K562 (cell line): ENCODE measurements around the gene MTG2. TPM values are rescaled to one million over a fixed set of nuclear protein-coding genes. Genes with fewer than 3 reads are reported as not detected.

ENCODE experiments used
- ATAC-seq: fragments of 200-7000 bp; cut with Tn5 transposase; 3 replicates; pipeline ENCODE4 v1.9.1; 2020; ENCODE audit warnings: moderate library complexity
- BruUV-seq: library from RNA; stranded (reverse); fragments of 400-500 nt; replicated peaks from 2 replicates; lab custom pipeline; 2021; lab: Mats Ljungman, UMichigan
- CTCF ChIA-PET: fragments of 300-600 bp; formaldehyde crosslinking; extraction: SDS; loops from one replicate; lab custom pipeline; 2021; ENCODE audit warnings: low intra/inter-chr PET ratio; lab: Yijun Ruan, JAX
- POLR2A ChIA-PET: fragments of 300-600, 350-650 bp; sonication (Branson Sonifier 250); formaldehyde crosslinking; extraction: SDS; loops from one replicate; lab custom pipeline; 2021; ENCODE audit warnings: antibody characterized with exemption, inconsistent platforms; lab: Yijun Ruan, JAX
- DNase-seq, 4 experiments: peaks; one replicate each; pipeline versions ENCODE4 v3.0.0 to v3.0.0-alpha.2; 2011 to 2018; ENCODE audit warnings: low spot score in 3 of 4, mixed read lengths in 3 of 4; ENCODE audit errors: extremely low read depth in 1 of 4
- FAIRE-seq: peaks from 2 replicates; lab custom pipeline; 2011; peaks lifted over from hg19 to GRCh38; lab: Jason Lieb, UNC
- H2AFZ ChIP-seq: 2 replicates; pipeline ENCODE4 v1.6.0; 2011; ENCODE audit warnings: low read depth, low read length, control low read depth, inconsistent platforms
- H3K27ac ChIP-seq: fragments of 200-600 bp; 3 replicates; pipeline ENCODE4 v1.8.0; 2011; ENCODE audit warnings: low read depth, mild to moderate bottlenecking, control low read depth, inconsistent platforms, low read length, moderate library complexity, mixed read lengths; ENCODE audit errors: extremely low read depth
- H3K27me3 ChIP-seq, 2 experiments: fragments of 300-600 bp in 1 of 2; 2 replicates in 1 of 2; 3 replicates in 1 of 2; pipeline versions ENCODE4 v1.6.0 to v1.8.0; 2011; ENCODE audit warnings: inconsistent platforms in 2 of 2, low read length in 2 of 2, mild to moderate bottlenecking in 1 of 2, mixed read lengths in 1 of 2, moderate library complexity in 1 of 2; ENCODE audit not compliant: control insufficient read depth in 2 of 2, insufficient read depth in 2 of 2
- H3K36me3 ChIP-seq: fragments of 300-600 bp; 3 replicates; pipeline ENCODE4 v1.8.0; 2011; ENCODE audit warnings: mild to moderate bottlenecking, low read length, inconsistent platforms; ENCODE audit not compliant: control insufficient read depth, insufficient read depth
- H3K4me1 ChIP-seq, 2 experiments: fragments of 200-600 bp in 1 of 2; replicated peaks in 1 of 2; 2 replicates in 1 of 2; 3 replicates in 1 of 2; pipeline versions ENCODE4 v1.5.1 to v1.8.0; 2011; ENCODE audit warnings: inconsistent platforms in 2 of 2, low read length in 2 of 2, mild to moderate bottlenecking in 1 of 2, mixed read lengths in 1 of 2, moderate library complexity in 1 of 2; ENCODE audit not compliant: control insufficient read depth in 2 of 2, insufficient read depth in 2 of 2
- H3K4me2 ChIP-seq: 2 replicates; pipeline ENCODE4 v1.6.1; 2011; ENCODE audit warnings: low read length, control low read depth, inconsistent platforms, mixed read lengths; ENCODE audit not compliant: insufficient read depth
- H3K4me3 ChIP-seq: fragments of 200-600 bp; sonication (generic), shearing (Covaris generic); 2 replicates; pipeline ENCODE4 v1.5.1; 2016; ENCODE audit warnings: control low read depth, inconsistent platforms
- H3K79me2 ChIP-seq: fragments of 200-600 bp; 3 replicates; pipeline ENCODE4 v1.8.0; 2011; ENCODE audit warnings: low read length, inconsistent platforms; ENCODE audit not compliant: control insufficient read depth, insufficient read depth
- H3K9ac ChIP-seq, 2 experiments: 2 replicates each; pipeline versions ENCODE4 v1.6.0 to v1.6.1; 2011; ENCODE audit warnings: low read depth in 2 of 2, low read length in 2 of 2, control low read depth in 1 of 2, inconsistent platforms in 1 of 2, mild to moderate bottlenecking in 1 of 2, mixed read lengths in 1 of 2; ENCODE audit not compliant: insufficient read depth in 1 of 2
- H3K9me1 ChIP-seq: one replicate; pipeline ENCODE4 v1.6.0; 2011; ENCODE audit warnings: inconsistent platforms, mild to moderate bottlenecking, low read length, moderate library complexity; ENCODE audit not compliant: control insufficient read depth, insufficient read depth
- H3K9me3 ChIP-seq: replicated peaks from 2 replicates; pipeline ENCODE4 v1.5.1; 2011; ENCODE audit warnings: low read depth, low read length, inconsistent platforms; ENCODE audit not compliant: control insufficient read depth, insufficient read depth
- H4K20me1 ChIP-seq: replicated peaks from 2 replicates; pipeline ENCODE4 v1.6.1; 2011; ENCODE audit warnings: low read length, inconsistent platforms, mixed read lengths; ENCODE audit not compliant: control insufficient read depth, insufficient read depth
- CBFA2T3 ChIP-seq: fragments of 450-650 bp; IDR thresholded peaks from 2 replicates; pipeline ENCODE4 v1.6.1; 2017
- MEF2A ChIP-seq: IDR thresholded peaks from 2 replicates; pipeline ENCODE4 v1.6.1; 2011; ENCODE audit warnings: low read depth, mild to moderate bottlenecking, low read length, moderate library complexity; ENCODE audit not compliant: control insufficient read depth
- NR2F6 ChIP-seq: fragments of 450-650 bp; formaldehyde crosslinking; IDR thresholded peaks from 2 replicates; pipeline ENCODE4 v1.4.0; 2020; ENCODE audit warnings: mild to moderate bottlenecking
- STAT5B ChIP-seq: fragments of 250-450 bp; sonication (Bioruptor Pico); IDR thresholded peaks from 2 replicates; pipeline ENCODE4 v1.8.0; 2021; ENCODE audit warnings: mild to moderate bottlenecking, inconsistent platforms
- ZKSCAN1 ChIP-seq: fragments of 150-350 bp; IDR thresholded peaks from 2 replicates; pipeline ENCODE4 v1.6.1; 2016; ENCODE audit warnings: low read depth, low read length
- ZNF77 ChIP-seq: fragments of 250-450 bp; sonication (Bioruptor Pico); IDR thresholded peaks from 2 replicates; pipeline ENCODE4 v1.5.0; 2020
- WGBS: fragments of 100-300 bp; shearing (Covaris generic); methylation state at CpG from one replicate; pipeline ENCODE4 v1.1.6; 2016; ENCODE audit warnings: low coverage, mixed read lengths; ENCODE audit not compliant: insufficient coverage; ENCODE audit errors: missing lambda C conversion rate; 5-methylcytosine and 5-hydroxymethylcytosine counted together
- in situ Hi-C: fragments of 300-500 bp; cut with MboI; formaldehyde crosslinking; loops from 4 replicates; pipeline ENCODE4 v1.15.0; 2018; ENCODE audit warnings: inconsistent platforms, mixed read lengths
- intact Hi-C: fragments of 100-400 bp; cut with micrococcal nuclease; formaldehyde crosslinking; loops from 2 replicates; pipeline ENCODE4 v1.14.2; 2022
- polyA plus RNA-seq, 8 experiments: library from polyadenylated mRNA; depleted of rRNA in 4 of 8; stranded (reverse) in 5 of 8; unstranded in 3 of 8; fragments of >200 nt; fragmentation: Nextera tagmentation in 2 of 8; fragmentation: Illumina TruSeq in 1 of 8; extraction: Ambion mirVana in 2 of 8; extraction: Trizol in 1 of 8; gene quantifications; 2 replicates each; pipeline versions ENCODE4 v1.2.1 to v1.2.3, GENCODE V29; 2011 to 2014; ENCODE audit warnings: inconsistent platforms in 1 of 8, missing spikeins in 1 of 8
- total RNA-seq, 7 experiments: library from RNA; depleted of rRNA in 6 of 7; stranded (reverse); fragments of >200 nt in 6 of 7; fragmentation: Illumina TruSeq in 2 of 7; extraction: Trizol in 2 of 7; gene quantifications; 2 replicates each; pipeline versions ENCODE4 v1.2.1 to v1.2.3, GENCODE V29; 2011 to 2021; ENCODE audit warnings: low replicate concordance in 1 of 7
- TF ChIP-seq, protein P1 (sequence below): sonication (generic); formaldehyde crosslinking; IDR thresholded peaks from 2 replicates; pipeline ENCODE4 v1.5.0; 2020; ENCODE audit warnings: missing genetic modification reagents

MTG2 gene
- total and polyA plus RNA-seq, 9 of the 15 experiments (the other 6 are each of a cell fraction or from before 2014, with no cell fraction given): 8.7 to 67.5 (median 44.5) TPM

DNA sequence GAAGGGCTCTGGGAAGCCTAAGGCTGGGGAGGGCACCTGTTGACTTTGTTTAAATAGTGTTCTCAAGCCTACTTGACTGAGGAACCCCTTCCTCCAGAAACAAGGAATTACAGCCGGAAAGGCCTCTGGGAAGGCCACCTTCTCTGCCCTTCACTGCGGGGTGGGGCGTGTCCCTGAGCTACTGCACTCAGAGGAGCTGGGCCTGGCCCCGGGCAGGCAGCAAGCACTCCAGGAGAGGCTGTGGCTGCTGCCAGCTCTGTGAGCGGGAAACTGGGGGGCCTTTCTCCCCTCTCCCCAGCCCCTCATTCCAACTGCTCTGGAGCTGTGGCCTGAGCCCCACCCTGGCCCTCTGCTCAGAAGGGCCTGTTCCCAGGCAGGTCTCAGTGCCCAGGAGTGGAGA is 51.5 kb downstream of the MTG2 start:
- 40% methylated on average over 5 of the region's 5 CpGs for WGBS
- FAIRE-seq: no peak
- Histone ChIP-seq H3K9ac (peak overlapping the region in 1 of 2 experiments; percentile 60; a peak in 1 of 4 replicates), H3K9me3 (peaks cover 6% of the 10 kb centered on the region; the same call in 1 of the 2 replicates), H3K4me2 (no peak overlapping the region), H3K79me2 (peaks cover 6% of the 10 kb centered on the region), H4K20me1 (peaks cover 1% of the 10 kb centered on the region; the same call in 1 of the 2 replicates), H2AFZ (no peak overlapping the region), H3K9me1 (peaks cover 11% of the 10 kb centered on the region), H3K36me3 (no peaks in the 10 kb centered on the region), H3K27ac (no peak overlapping the region), H3K4me1 (peaks cover 10 to 46% of the 10 kb centered on the region in 2 experiments; a peak in 4 of 5 replicates), H3K4me3 (no peak overlapping the region), H3K27me3 (no peaks in the 10 kb centered on the region)
- BruUV-seq: no TSS peak
- ChIA-PET CTCF (no interaction called here), POLR2A (interaction anchor here (0.9 to 1.5 kb wide), 3 partner anchors 9 to 13 kb away, joined by 3 to 4 read pairs (median 3); no protein-coding TSS in a partner anchor)
- in situ Hi-C loops (no loop called here), intact Hi-C loops (no loop called here)
- TF ChIP-seq ZNF77 (CRISPR knock-in tag) (no peak), ZKSCAN1 (no peak), STAT5B (CRISPR knock-in tag) (no peak), NR2F6 (CRISPR knock-in tag) (no peak)
- no peak for DNase-seq
- no peak for ATAC-seq

DNA sequence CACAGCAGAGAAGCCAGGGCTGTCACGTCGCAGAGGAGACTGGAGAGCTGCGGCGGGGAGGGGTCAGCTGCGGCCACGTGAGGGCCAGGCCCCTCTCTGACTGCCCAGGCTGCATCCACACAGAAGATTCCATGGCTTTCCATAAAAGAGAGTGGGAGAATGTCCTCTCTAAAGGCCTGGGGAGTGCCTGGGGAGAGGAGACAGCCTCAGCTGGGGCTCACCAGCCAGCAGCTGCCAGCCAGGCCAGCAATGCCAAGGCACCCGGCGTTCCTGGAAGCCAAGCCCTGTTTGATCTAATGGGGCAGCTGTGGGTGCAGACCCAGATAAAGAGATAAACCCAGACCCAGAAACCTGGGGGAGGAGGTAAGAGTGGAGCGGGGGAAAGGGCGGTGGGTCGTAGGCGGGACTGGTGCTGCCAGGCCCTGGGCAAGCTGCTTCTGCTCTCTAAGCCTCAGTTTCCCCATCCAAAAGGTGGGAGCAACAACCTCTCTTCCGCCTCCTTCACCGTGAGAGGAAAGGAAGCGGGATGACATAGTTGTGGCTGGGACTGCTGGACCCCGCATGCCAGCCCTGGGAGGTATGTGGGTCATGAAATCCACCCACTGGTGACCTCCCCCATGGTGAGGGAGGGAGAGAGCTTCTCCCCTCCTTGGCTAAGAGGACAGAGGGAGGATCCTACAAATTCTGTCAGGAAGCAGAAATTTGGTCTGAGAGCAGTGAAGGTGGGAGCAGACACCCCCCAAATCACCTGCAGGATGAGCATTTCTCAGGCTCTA is 52.4 kb downstream of the MTG2 start:
- no peaks in the 10 kb centered on the region for H3K27me3 ChIP-seq
- H3K9me1 ChIP-seq: peaks cover 11% of the 10 kb centered on the region
- peaks cover 14% of the 10 kb centered on the region for H3K79me2 ChIP-seq
- ChIA-PET POLR2A (interaction anchor here (0.6 to 1.5 kb wide), 4 partner anchors 9 to 19 kb away, joined by 3 to 4 read pairs (median 3); no protein-coding TSS in a partner anchor), CTCF (no interaction called here)
- TF ChIP-seq, protein P1, sequence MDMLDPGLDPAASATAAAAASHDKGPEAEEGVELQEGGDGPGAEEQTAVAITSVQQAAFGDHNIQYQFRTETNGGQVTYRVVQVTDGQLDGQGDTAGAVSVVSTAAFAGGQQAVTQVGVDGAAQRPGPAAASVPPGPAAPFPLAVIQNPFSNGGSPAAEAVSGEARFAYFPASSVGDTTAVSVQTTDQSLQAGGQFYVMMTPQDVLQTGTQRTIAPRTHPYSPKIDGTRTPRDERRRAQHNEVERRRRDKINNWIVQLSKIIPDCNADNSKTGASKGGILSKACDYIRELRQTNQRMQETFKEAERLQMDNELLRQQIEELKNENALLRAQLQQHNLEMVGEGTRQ: peak; percentile 27; the same call in 1 of the 2 replicates
- TF ChIP-seq CBFA2T3: 0 out of 2 replicates have a peak, but pooled peaks have one; percentile 8
- no peak for TF ChIP-seq MEF2A
- intact Hi-C loops: no loop called here
- in situ Hi-C loops: no loop called here
- H3K9ac ChIP-seq: peak overlapping the region in 1 of 2 experiments; percentile 65; a peak in 2 of 4 replicates
- no TSS peak for BruUV-seq
- DNase-seq (no peak), FAIRE-seq (no peak), ATAC-seq (no peak)
- H3K9me3 ChIP-seq: 0 out of 2 replicates have a peak, but pooled peaks cover 1% of the 10 kb centered on the region
- H2AFZ ChIP-seq: no peak overlapping the region
- 17% methylated on average over 15 of the region's 16 CpGs for WGBS
- no peak overlapping the region for H3K4me3 ChIP-seq
- no peak overlapping the region for H3K4me2 ChIP-seq
- peaks cover 2% of the 10 kb centered on the region; the same call in 1 of the 3 replicates for H3K36me3 ChIP-seq
- H3K4me1 ChIP-seq: peaks cover 12 to 53% of the 10 kb centered on the region in 2 experiments; a peak in 4 of 5 replicates
- H3K27ac ChIP-seq: no peak overlapping the region
- peaks cover 9% of the 10 kb centered on the region for H4K20me1 ChIP-seq
